Activated CD8-positive, alpha-beta T cell treated with anti-CD3 and anti-CD28 coated beads for 36 hours (primary cell): ENCODE results near the gene ZNF438. TPM values are rescaled to one million over a fixed set of nuclear protein-coding genes. Genes with fewer than 3 reads are reported as not detected.

Source experiments
- ATAC-seq: fragments of 200-7000 bp; cut with Tn5 transposase; one replicate; pipeline ENCODE4 v1.10.0; 2021; ENCODE audit warnings: mild to moderate bottlenecking, moderate library complexity
- CTCF ChIA-PET: fragments of 350-600 bp; sonication (Branson Sonifier 250); formaldehyde crosslinking; loops from one replicate; lab custom pipeline; 2021; ENCODE audit warnings: antibody characterized with exemption; lab: Charles Lee
- POLR2A ChIA-PET: fragments of 350-600 bp; sonication (Branson Sonifier 250); formaldehyde crosslinking; loops from one replicate; lab custom pipeline; 2021; ENCODE audit warnings: antibody characterized with exemption; lab: Charles Lee
- DNase-seq: peaks from one replicate; pipeline ENCODE4 v3.0.0-alpha.2; 2020
- H3K27ac Mint-ChIP-seq: one replicate; pipeline ENCODE4 v1.8.0; 2021; ENCODE audit warnings: mild to moderate bottlenecking, mixed read lengths
- H3K27me3 Mint-ChIP-seq: one replicate; pipeline ENCODE4 v1.8.0; 2021; ENCODE audit warnings: mixed read lengths
- H3K36me3 Mint-ChIP-seq: one replicate; pipeline ENCODE4 v1.8.0; 2021; ENCODE audit warnings: low read depth, mixed read lengths
- H3K4me1 Mint-ChIP-seq: one replicate; pipeline ENCODE4 v1.8.0; 2021; ENCODE audit warnings: low read depth, mixed read lengths
- H3K4me3 Mint-ChIP-seq: one replicate; pipeline ENCODE4 v1.8.0; 2021; ENCODE audit warnings: mild to moderate bottlenecking, moderate library complexity, mixed read lengths
- H3K9me3 Mint-ChIP-seq: one replicate; pipeline ENCODE4 v1.8.0; 2021; ENCODE audit warnings: mixed read lengths
- CTCF ChIP-seq: fragments of 200-600 bp; IDR thresholded peaks from one replicate; pipeline ENCODE4 v1.8.0; 2022; ENCODE audit warnings: antibody characterized with exemption, mild to moderate bottlenecking
- intact Hi-C: fragments of 100-400 bp; cut with micrococcal nuclease; formaldehyde crosslinking; loops from one replicate; pipeline ENCODE4 v1.10.0; 2022
- total RNA-seq, 2 experiments: library from RNA; stranded (reverse); gene quantifications; one replicate each; pipeline ENCODE4 v1.2.3, GENCODE V29; 2021

ZNF438 gene
- total RNA-seq, 2 experiments from 2014 or later = 3.0 to 3.9 TPM

GRCh38 chr10:31070691-31071090 lies 39.0 kb upstream of the ZNF438 start:
- TF ChIP-seq CTCF = no peak
- H3K4me1 Mint-ChIP-seq = no peaks in the 10 kb centered on the region
- ATAC-seq = no peak
- ChIA-PET POLR2A (no interaction called here), CTCF (no interaction called here)
- no peak overlapping the region for H3K4me3 Mint-ChIP-seq
- H3K36me3 Mint-ChIP-seq = no peaks in the 10 kb centered on the region
- no peak for DNase-seq
- peaks cover 11% of the 10 kb centered on the region for H3K27me3 Mint-ChIP-seq
- H3K27ac Mint-ChIP-seq = no peak overlapping the region
- intact Hi-C loops = no loop called here
- no peaks in the 10 kb centered on the region for H3K9me3 Mint-ChIP-seq

DNA sequence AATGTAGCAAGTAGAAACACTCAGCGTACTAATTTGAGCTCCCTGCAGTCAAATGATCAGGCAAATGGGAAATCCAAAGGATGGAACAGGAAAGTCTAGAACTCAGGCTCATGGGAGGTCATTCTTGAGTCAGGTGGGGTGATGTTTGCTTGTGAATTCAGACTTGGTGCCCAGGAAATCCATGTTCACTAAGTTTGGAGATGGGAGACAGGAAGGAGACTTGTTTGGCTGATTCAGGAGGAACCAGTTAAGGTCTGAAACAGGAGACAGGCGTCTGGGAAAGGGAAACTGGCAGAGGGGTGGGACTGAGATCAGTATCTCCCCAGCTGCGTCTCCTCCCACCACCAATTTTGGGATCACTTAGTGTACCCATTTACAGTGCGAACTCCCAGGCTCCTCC lies 38.4 kb upstream of the ZNF438 start:
- Mint-ChIP-seq H3K36me3 (no peaks in the 10 kb centered on the region), H3K27me3 (peaks cover 13% of the 10 kb centered on the region), H3K9me3 (no peaks in the 10 kb centered on the region), H3K4me3 (no peak overlapping the region), H3K27ac (no peak overlapping the region), H3K4me1 (no peaks in the 10 kb centered on the region)
- intact Hi-C loops = no loop called here
- no peak for ATAC-seq
- DNase-seq = no peak
- ChIA-PET CTCF (no interaction called here), POLR2A (no interaction called here)
- TF ChIP-seq CTCF = no peak

GRCh38 chr10:31069411-31069810 lies 37.7 kb upstream of the ZNF438 start:
- peaks cover 13% of the 10 kb centered on the region for H3K27me3 Mint-ChIP-seq
- intact Hi-C loops = no loop called here
- POLR2A ChIA-PET = no interaction called here

GRCh38 chr10:31064348-31064747 lies 32.7 kb upstream of the ZNF438 start:
- H3K4me1 Mint-ChIP-seq = no peaks in the 10 kb centered on the region
- no peak for DNase-seq
- H3K27me3 Mint-ChIP-seq = peaks cover 6% of the 10 kb centered on the region
- H3K4me3 Mint-ChIP-seq = no peak overlapping the region
- POLR2A ChIA-PET = no interaction called here
- no peak for ATAC-seq
- no peaks in the 10 kb centered on the region for H3K9me3 Mint-ChIP-seq
- H3K27ac Mint-ChIP-seq = no peak overlapping the region
- no peak for TF ChIP-seq CTCF
- intact Hi-C loops = no loop called here
- CTCF ChIA-PET = no interaction called here
- no peaks in the 10 kb centered on the region for H3K36me3 Mint-ChIP-seq

More at GRCh38 chr10:31069411-31069810, 37.7 kb upstream of the ZNF438 start:
- Mint-ChIP-seq H3K4me1 (no peaks in the 10 kb centered on the region), H3K4me3 (no peak overlapping the region), H3K9me3 (no peaks in the 10 kb centered on the region), H3K27ac (no peak overlapping the region), H3K36me3 (no peaks in the 10 kb centered on the region)
- CTCF ChIA-PET = no interaction called here
- DNase-seq (no peak), ATAC-seq (no peak)
- TF ChIP-seq CTCF = no peak

GRCh38 chr10:31063841-31064240 lies 32.2 kb upstream of the ZNF438 start:
- DNase-seq (no peak), ATAC-seq (no peak)
- no peak for TF ChIP-seq CTCF
- intact Hi-C loops = no loop called here
- no peaks in the 10 kb centered on the region for H3K4me1 Mint-ChIP-seq
- H3K27me3 Mint-ChIP-seq = peaks cover 4% of the 10 kb centered on the region
- POLR2A ChIA-PET = no interaction called here
- H3K27ac Mint-ChIP-seq = no peak overlapping the region
- no peak overlapping the region for H3K4me3 Mint-ChIP-seq
- CTCF ChIA-PET = interaction anchor here (0.8 kb wide), 1 partner anchor 32 kb away, joined by 3 read pairs; the partner anchor contains the start of gene ZNF438
- no peaks in the 10 kb centered on the region for H3K36me3 Mint-ChIP-seq
- H3K9me3 Mint-ChIP-seq = no peaks in the 10 kb centered on the region
